ENCODE results near the gene ANKRD36C.
"Not testable (repeated sequence)": the region's sequence is repeated elsewhere in the genome, so short reads cannot be mapped to it uniquely, and the experiment has no call there.

ANKRD36C gene

GRCh38 chr2:95799892-95800291 lies 191.7 kb downstream of the ANKRD36C start:
- in situ Hi-C loops (cut with HindIII; ENCODE audit: low sequenced_read_pairs): no loop called here

GRCh38 chr2:95799147-95799889 lies 192.3 kb downstream of the ANKRD36C start:
- in situ Hi-C loops (cut with HindIII; ENCODE audit: low sequenced_read_pairs): not testable (repeated sequence)

GRCh38 chr2:95796249-95797099 lies 195.2 kb downstream of the ANKRD36C start:
- in situ Hi-C loops (cut with HindIII; ENCODE audit: low sequenced_read_pairs): not testable (repeated sequence)

DNA sequence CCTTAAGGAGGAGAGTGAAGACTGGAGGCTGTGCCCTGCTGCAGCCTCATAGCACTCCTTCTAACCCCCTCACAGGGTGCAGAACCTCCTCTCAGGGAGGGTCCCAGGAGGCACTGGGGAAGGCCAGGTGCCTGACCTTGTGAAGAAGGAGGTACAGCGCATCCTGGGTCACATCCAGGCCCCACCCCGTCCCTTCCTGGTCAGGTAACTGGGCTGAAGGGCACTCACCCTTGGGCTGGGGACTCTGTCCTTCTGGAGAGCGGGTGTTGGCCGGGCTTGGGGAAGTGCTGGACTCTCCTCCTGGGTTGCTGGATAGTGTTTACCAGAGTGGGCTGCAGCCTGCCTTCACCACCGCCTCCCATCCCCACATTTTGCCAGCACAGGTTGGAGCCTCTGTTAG lies 197.7 kb downstream of the ANKRD36C start:
- in situ Hi-C loops (cut with HindIII; ENCODE audit: low sequenced_read_pairs): not testable (repeated sequence)

- in situ Hi-C loops (cut with HindIII; ENCODE audit: low sequenced_read_pairs): not testable (repeated sequence)
Observed at GRCh38 chr2:95790180-95790579, 201.4 kb downstream of the ANKRD36C start.

DNA sequence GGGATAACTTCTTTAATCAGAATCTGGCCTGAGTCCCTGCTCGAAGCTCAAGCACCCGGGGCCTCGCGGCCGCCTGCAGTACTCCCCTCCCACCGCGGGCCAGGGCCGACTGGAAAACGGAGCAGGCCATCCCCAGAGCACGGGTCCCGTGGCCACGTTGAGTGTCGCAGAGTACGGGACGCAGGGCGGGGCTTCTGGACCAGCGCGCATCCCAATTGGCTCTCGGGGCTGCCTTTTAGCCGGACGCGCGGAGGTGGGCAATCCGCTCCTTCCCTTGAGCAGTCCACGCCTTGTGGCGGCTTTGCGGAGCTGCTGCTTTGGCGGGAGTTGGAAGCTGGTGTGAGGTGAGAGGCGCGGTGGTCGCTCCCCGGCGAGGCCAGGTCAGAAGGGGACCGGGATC lies 202.2 kb downstream of the ANKRD36C start:
- in situ Hi-C loops (cut with HindIII; ENCODE audit: low sequenced_read_pairs): not testable (repeated sequence)

DNA sequence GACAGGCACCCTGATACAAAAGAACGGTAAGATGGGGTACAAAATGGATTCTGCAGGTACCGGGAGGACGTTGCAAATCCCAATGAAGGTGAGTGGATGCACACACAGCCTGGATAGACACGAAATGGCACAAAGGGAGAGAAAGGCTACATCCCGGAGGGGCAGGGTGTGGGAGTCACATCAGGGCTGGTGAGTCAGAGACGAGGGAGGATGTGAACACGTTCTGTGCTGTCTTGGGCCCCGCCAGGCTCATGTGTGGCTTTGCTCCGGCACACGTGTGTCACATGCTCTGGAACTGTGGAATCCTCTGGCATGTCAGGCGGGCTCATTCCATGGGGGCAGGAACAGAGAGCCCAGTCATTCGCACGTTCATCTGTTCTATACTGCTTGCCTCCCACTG lies 203.0 kb downstream of the ANKRD36C start:
- in situ Hi-C loops (cut with HindIII; ENCODE audit: low sequenced_read_pairs): not testable (repeated sequence)

Data from endothelial cell of hepatic sinusoid (primary cell).